HG03521 (cell line): Measurements from ENCODE around the gene ZNF687.

ENCODE experiments used
- ATAC-seq: cut with Tn5 transposase; IDR thresholded peaks from one replicate; pipeline ENCODE4 v1.9.1; 2021; ENCODE audit warnings: mild to moderate bottlenecking, moderate library complexity; ENCODE audit not compliant: unreplicated experiment

The ZNF687 gene

GRCh38 chr1:151281225-151281968 is 702 bp upstream of the ZNF687 start:
- ATAC-seq, result peak; percentile 33

DNA sequence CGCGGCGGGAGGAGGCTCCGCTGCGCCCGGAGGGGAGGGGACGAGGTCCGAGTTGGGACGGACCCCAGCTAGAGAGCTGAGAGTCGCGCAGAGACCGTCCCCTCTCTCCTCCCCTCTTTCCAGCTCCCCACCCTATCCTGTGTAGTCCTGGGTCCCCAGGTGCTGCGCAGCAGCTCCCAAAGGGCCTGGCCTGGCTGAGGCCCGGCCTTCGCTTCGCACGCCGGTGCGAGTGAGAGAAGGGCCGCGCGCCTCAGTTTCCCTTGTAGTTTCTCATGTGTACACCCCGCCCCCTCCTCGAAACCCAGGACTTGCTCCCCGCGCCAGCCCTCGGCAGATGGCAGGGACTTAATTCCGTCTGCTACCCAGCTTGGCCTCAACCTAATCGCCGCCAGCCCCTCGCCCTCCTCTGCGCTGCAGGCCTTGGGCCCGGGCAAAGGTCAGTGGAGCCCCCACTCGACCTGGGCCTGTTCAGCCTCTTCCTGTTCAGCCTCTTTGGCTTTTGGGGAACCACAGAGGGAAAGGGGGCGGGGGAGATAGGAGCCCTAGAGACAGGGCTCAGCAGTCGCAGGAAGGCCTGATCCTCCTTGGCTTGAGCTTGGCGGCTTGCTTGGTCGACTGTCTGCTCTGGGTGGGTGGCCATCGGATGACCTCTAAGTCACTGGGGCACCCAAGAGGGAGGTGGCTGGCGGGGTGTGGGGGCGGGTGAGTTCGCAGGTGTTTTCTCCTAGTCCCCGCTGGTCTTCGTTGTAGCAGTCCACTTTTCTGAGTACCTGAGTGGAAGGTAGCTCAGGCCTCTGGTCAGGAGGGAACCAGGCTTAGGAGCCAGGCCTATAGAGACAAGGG is 1.0 kb downstream of the ZNF687 start:
- no peak for ATAC-seq

- no peak for ATAC-seq
These were observed 2.0 kb downstream of the ZNF687 start for GRCh38 chr1:151284013-151284577.

DNA sequence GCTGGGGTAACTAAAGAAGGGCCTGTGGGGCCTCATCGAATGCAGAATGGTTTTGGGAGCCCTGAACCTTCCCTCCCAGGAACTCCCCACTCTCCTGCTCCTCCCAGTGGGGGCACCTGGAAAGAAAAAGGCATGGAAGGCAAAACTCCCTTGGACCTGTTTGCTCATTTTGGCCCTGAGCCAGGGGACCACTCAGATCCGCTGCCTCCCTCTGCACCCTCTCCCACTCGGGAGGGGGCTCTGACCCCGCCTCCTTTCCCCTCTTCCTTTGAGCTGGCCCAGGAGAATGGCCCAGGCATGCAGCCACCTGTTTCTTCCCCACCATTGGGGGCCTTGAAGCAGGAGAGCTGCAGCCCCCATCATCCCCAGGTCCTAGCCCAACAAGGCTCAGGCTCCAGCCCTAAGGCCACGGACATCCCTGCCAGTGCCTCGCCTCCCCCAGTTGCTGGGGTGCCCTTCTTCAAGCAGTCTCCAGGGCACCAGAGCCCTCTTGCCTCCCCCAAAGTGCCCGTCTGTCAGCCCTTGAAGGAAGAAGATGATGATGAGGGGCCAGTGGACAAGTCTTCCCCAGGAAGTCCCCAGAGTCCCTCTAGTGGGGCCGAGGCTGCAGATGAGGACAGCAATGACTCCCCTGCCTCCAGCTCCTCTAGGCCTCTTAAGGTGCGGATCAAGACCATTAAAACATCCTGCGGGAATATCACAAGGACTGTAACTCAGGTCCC is 4.7 kb downstream of the ZNF687 start:
- no peak for ATAC-seq

DNA sequence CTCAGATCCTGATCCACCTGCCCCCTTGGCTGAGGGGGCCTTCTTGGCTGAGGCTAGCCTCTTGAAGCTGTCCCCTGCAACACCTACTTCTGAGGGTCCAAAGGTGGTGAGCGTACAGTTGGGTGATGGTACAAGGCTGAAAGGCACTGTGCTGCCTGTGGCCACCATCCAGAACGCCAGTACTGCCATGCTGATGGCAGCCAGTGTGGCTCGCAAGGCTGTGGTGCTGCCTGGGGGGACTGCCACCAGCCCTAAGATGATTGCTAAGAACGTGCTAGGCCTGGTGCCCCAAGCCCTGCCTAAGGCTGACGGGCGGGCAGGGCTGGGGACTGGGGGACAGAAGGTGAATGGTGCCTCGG is 5.2 kb downstream of the ZNF687 start:
- ATAC-seq, result no peak

- ATAC-seq, result no peak
These were observed 5.8 kb downstream of the ZNF687 start for GRCh38 chr1:151287767-151288500.

DNA sequence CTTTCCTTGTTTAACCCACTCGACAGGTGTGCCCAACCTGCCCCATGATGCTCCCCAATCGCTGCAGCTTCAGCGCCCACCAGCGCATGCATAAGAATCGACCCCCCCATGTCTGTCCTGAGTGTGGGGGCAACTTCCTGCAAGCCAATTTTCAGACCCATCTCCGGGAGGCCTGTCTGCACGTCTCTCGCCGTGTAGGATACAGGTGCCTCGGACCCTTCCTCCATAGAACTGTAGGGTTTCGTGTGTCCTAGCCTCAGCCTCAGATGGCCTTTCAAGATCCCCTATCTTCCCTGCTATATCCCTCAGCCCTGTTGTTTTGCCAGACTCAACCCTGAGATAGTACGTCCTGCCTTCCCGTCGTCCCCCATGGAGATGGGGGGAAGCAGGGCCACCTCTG is 6.4 kb downstream of the ZNF687 start:
- no peak for ATAC-seq

- ATAC-seq, result no peak
These were observed 7.2 kb downstream of the ZNF687 start for GRCh38 chr1:151289080-151289935.

- ATAC-seq, result no peak
These were observed 8.1 kb downstream of the ZNF687 start for GRCh38 chr1:151289991-151290708.

DNA sequence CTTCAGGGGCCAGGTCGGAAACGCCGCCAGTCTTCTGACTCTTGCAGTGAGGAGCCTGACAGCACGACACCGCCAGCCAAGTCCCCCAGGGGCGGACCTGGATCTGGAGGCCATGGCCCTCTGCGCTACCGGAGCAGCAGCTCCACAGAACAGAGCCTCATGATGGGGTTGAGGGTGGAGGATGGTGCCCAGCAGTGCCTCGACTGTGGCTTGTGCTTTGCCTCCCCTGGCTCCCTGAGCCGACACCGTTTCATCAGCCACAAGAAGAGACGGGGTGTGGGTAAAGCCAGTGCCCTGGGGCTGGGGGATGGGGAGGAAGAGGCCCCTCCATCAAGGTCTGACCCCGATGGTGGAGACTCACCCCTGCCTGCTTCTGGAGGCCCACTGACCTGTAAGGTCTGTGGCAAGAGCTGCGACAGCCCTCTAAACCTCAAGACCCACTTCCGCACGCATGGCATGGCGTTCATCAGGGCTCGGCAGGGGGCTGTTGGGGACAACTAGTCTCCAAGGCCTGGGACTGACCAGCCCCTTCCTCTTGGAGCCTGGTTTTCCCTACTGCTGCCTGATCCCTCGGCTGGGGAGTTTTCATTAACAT is 8.7 kb downstream of the ZNF687 start:
- no peak for ATAC-seq

DNA sequence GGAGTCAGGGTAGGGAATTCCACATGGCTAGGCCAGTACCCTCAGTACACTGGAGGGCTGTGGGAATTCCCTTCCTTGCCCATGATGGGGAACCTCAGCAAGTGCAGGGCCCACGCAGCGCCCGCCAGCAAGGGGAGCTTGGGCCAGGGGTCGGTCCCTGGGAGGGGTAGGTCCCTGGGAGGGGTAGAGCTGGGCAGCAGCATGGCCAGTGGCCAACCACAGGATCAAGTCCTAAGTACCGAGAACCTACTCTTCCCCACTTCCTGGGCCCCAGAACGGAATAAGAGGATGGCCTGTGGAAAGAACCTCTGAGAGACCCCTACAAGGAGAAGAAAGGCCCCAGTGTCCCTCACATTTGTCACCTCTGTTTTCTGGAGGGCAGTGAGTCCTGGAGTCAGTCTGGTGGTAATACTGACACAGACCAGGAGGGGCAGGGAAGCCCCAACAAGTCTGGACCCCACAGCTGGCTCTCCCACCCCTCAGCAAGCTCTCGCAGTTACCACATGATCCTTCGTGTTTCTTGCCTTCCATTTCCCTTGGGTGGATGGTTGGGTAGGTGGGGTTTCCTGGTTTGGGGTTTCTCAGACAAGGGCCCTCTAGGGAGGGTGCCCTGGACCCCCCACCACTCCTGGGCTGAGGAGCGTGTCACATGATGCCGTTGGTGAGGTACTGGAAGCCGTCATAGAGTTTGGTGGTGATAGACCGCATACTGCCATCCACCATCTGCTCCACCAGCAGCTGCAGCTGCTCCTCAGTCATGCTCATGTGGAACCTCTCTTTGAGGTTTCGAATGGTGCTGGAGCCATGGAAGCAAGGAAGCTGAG is 10.3 kb downstream of the ZNF687 start:
- ATAC-seq, result no peak

DNA sequence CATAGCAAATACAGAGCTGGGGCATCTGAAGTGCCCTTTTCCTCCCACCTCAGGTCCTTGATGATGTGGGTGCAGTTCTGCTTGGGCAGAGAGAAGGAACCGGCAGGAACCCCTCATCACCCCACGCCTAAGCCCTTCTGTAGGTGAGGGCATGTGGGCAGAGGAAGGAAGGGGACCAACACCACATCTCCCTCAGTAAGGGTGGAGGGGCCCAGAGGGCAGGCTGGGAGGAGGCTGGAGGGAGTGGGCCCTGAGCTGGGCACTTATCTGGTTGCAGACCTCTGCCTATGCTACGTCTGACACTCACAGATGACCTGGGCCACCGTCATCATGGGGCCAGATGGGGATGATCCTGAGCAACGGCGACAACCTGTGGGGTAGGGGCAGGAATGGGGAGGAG is 11.0 kb downstream of the ZNF687 start:
- ATAC-seq, result no peak

GRCh38 chr1:151294742-151295462 is 12.8 kb downstream of the ZNF687 start:
- ATAC-seq, result no peak

DNA sequence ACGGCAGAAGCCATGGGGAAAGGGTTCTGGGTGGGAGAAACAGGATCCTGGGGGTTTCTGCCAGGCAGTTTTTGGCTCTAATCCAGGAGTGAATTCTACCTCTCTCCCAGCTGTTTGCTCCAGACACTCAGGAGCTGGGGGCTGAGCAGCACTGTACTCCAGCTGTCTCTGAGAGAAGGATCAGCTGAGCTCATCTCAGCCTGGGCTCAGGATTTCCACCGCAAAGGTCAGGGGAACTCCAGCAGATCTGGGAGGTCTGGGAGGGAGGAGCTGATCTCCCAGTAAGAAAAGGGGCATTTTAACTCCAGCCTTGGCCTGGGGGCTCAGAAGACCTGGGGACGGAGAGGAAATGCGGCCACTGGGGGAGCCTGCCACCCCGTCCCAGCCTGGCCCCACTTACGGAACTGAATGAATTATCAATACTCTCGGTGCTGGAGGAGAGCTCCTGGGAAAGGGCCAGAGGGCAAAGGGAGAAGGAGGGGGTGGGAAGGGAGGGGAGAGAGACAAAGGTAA is 27.8 kb downstream of the ZNF687 start:
- no peak for ATAC-seq

GRCh38 chr1:151311011-151311410 is 28.9 kb downstream of the ZNF687 start:
- no peak for ATAC-seq

DNA sequence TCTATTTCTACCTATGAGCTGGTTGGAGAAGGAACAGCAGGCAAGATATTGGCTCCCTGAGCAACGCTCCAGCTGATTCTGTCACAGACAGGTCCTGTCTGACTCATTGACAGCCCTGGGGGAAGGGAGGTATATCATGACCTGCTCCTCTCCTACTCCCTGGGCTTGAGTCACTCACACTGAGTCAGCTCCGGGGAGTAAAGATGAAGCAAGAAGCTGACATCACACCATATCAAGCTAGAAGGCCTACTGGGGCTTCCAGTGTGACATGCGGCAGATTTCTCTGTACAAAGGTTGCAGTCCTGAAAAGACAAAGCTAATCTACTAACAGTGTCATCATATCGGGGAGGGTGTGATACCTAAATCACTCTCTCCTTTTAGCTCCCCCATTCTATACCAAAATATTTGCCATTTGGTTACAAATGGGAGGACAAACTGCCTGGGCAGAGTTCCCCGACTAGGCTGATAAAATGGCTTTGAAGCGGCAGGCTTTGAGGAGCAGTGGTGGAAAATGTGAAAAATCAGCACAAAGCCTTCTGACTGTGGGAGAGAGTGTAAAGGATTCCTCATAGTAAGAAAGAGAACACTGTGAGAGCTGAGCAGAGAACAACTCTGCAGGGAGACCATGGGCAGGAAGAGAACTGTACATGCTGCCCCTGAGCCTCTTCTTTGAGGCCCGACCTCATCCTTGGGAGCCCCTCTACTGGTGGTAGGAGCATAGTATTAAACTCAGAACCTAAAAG is 29.7 kb downstream of the ZNF687 start:
- ATAC-seq, result no peak
